ENCODE results near the gene SRR. TPM values are rescaled to one million over a fixed set of nuclear protein-coding genes. Genes with fewer than 3 reads are reported as not detected.
"Not testable (repeated sequence)": the region's sequence is repeated elsewhere in the genome, so short reads cannot be mapped to it uniquely, and the experiment has no call there.

Gene SRR
- total RNA-seq, 2 experiments from 2014 or later, result 9.6 to 12.7 TPM

- intact Hi-C loops (cut with micrococcal nuclease), result no loop called here
Measured at GRCh38 chr17:2312736-2313135, 9.0 kb downstream of the SRR start.

GRCh38 chr17:2316916-2317205, 13.1 kb downstream of the SRR start:
- H3K27ac Mint-ChIP-seq; CTCF ChIA-PET; H3K4me3 Mint-ChIP-seq; ATAC-seq; DNase-seq; H3K4me1 Mint-ChIP-seq (ENCODE audit: low read depth); H3K9me3 Mint-ChIP-seq; intact Hi-C loops (cut with micrococcal nuclease); H3K27me3 Mint-ChIP-seq: not testable (repeated sequence)
- POLR2A ChIA-PET, result interaction anchor here (9.0 kb wide), 1 partner anchor 17 kb away, joined by 114 read pairs; the partner anchor contains the start of genes SGSM2 and TSR1
- H3K36me3 Mint-ChIP-seq (ENCODE audit: low read depth), result peaks cover 12% of the 10 kb centered on the region

More at GRCh38 chr17:2312736-2313135, 9.0 kb downstream of the SRR start:
- no peak overlapping the region for H3K4me3 Mint-ChIP-seq
- ATAC-seq (no peak), DNase-seq (no peak)
- POLR2A ChIA-PET, result interaction anchor here (0.7 to 1.0 kb wide), 2 partner anchors 10 to 12 kb away, joined by 3 read pairs; no protein-coding TSS in a partner anchor
- no peak overlapping the region for H3K27ac Mint-ChIP-seq
- CTCF ChIA-PET, result interaction anchor here (0.9 kb wide), 1 partner anchor 258 kb away, joined by 3 read pairs; the partner anchor contains the start of gene HIC1
- no peaks in the 10 kb centered on the region for H3K9me3 Mint-ChIP-seq
- peaks cover 2% of the 10 kb centered on the region for H3K36me3 Mint-ChIP-seq (ENCODE audit: low read depth)
- H3K27me3 Mint-ChIP-seq, result no peaks in the 10 kb centered on the region
- peaks cover 2% of the 10 kb centered on the region for H3K4me1 Mint-ChIP-seq (ENCODE audit: low read depth)
- no peak for TF ChIP-seq CTCF (IDR thresholded peaks at IDR 0.05)

GRCh38 chr17:2317796-2318195, 14.0 kb downstream of the SRR start:
- H3K27ac Mint-ChIP-seq, result no peak overlapping the region
- ATAC-seq (no peak), DNase-seq (no peak)
- ChIA-PET CTCF (no interaction called here), POLR2A (interaction anchor here (0.6 to 9.0 kb wide), 3 partner anchors 14 to 30 kb away, joined by 3 to 114 read pairs (median 4); partner anchors contain the start of genes SGSM2, SMG6, SRR and TSR1)
- no peaks in the 10 kb centered on the region for H3K9me3 Mint-ChIP-seq
- no peaks in the 10 kb centered on the region for H3K4me1 Mint-ChIP-seq (ENCODE audit: low read depth)
- no peak for TF ChIP-seq CTCF (IDR thresholded peaks at IDR 0.05)
- intact Hi-C loops (cut with micrococcal nuclease), result no loop called here
- H3K27me3 Mint-ChIP-seq, result no peaks in the 10 kb centered on the region
- H3K36me3 Mint-ChIP-seq (ENCODE audit: low read depth), result peaks cover 18% of the 10 kb centered on the region
- H3K4me3 Mint-ChIP-seq, result no peak overlapping the region

- POLR2A ChIA-PET, result interaction anchor here (1.3 to 9.0 kb wide), 2 partner anchors 11 to 15 kb away, joined by 3 to 114 read pairs; partner anchors contain the start of genes SGSM2 and TSR1
Measured at GRCh38 chr17:2319051-2319450, 15.3 kb downstream of the SRR start.

GRCh38 chr17:2321399-2321798, 17.6 kb downstream of the SRR start:
- TF ChIP-seq CTCF (IDR thresholded peaks at IDR 0.05), result no peak
- intact Hi-C loops (cut with micrococcal nuclease), result no loop called here
- no peaks in the 10 kb centered on the region for H3K27me3 Mint-ChIP-seq
- H3K36me3 Mint-ChIP-seq (ENCODE audit: low read depth), result peaks cover 47% of the 10 kb centered on the region
- H3K4me1 Mint-ChIP-seq (ENCODE audit: low read depth), result peaks cover 3% of the 10 kb centered on the region
- POLR2A ChIA-PET, result interaction anchor here (0.9 to 9.0 kb wide), 4 partner anchors 12 to 61 kb away, joined by 3 to 114 read pairs (median 3); partner anchors contain the start of genes SGSM2, SMG6, SRR and TSR1
- no peak overlapping the region for H3K27ac Mint-ChIP-seq
- CTCF ChIA-PET, result interaction anchor here (0.7 to 1.0 kb wide), 3 partner anchors 10 to 95 kb away, joined by 3 to 5 read pairs (median 4); partner anchors contain the start of gene SGSM2
- no peak overlapping the region for H3K4me3 Mint-ChIP-seq
- ATAC-seq (no peak), DNase-seq (no peak)
- no peaks in the 10 kb centered on the region for H3K9me3 Mint-ChIP-seq

More at GRCh38 chr17:2319051-2319450, 15.3 kb downstream of the SRR start:
- Mint-ChIP-seq H3K4me3 (no peak overlapping the region), H3K9me3 (no peaks in the 10 kb centered on the region), H3K4me1 (ENCODE audit: low read depth) (no peaks in the 10 kb centered on the region), H3K27ac (no peak overlapping the region), H3K27me3 (no peaks in the 10 kb centered on the region), H3K36me3 (ENCODE audit: low read depth) (peaks cover 31% of the 10 kb centered on the region)
- CTCF ChIA-PET, result no interaction called here
- no peak for DNase-seq
- ATAC-seq, result no peak
- intact Hi-C loops (cut with micrococcal nuclease), result no loop called here
- TF ChIP-seq CTCF (IDR thresholded peaks at IDR 0.05), result no peak

All from activated CD8-positive, alpha-beta T cell treated with anti-CD3 and anti-CD28 coated beads for 36 hours (primary cell).